ENCODE results near the gene HUWE1.

HUWE1 gene

DNA sequence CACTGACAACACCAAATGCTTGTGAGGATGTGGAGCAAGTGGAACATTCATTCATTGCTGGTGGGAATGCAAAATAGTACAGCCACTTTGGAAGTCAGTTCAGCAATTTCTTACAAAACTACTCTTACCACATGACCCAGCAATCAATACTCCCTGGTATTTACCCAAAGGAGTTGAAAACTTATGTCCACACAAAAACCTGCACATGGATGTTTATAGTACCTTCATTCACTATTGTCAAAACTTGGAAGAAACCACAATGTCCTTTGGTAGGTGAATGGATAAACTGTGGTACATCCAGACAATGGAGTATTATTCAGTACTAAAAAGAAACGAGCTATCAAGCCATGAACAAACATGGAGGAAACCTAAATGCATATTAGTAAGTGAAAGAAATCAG is 27.5 kb downstream of the HUWE1 start:
- TF ChIP-seq SIN3A (IDR thresholded peaks at IDR 0.05; ENCODE audit: borderline replicate concordance, insufficient read depth, low read length) (no peak), REST (IDR thresholded peaks at IDR 0.05; ENCODE audit: insufficient read depth in 1 of 2, low read depth in 2 of 2, low read length in 2 of 2) (no peak), TAF1 (IDR thresholded peaks at IDR 0.05; ENCODE audit: borderline replicate concordance, insufficient read depth, low read length) (no peak), FOXP2 (optimal IDR thresholded peaks at IDR 0.05; ENCODE audit: borderline replicate concordance, extremely low read depth, extremely low read length, insufficient read depth) (no peak), POLR2AphosphoS5 (IDR thresholded peaks at IDR 0.05; ENCODE audit: low read depth, low read length) (no peak)

DNA sequence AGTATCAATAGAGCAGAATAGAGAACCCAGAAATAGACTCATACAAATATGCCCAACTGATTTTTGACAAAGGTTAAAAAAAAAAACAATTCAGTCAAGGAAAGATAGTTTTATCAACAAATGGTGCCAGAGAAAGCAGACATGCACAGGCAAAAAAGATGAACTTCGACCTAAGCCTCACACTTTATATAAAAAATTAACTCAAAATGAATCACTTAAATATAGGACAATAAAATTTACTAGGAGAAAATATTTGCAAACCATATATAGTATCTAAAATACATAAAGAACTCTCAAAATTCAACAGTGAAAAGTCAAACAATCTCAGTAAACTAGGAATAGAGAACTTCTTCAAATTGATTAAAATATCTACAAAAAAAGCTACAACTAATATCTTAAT is 29.7 kb downstream of the HUWE1 start:
- TF ChIP-seq SIN3A (IDR thresholded peaks at IDR 0.05; ENCODE audit: borderline replicate concordance, insufficient read depth, low read length): no peak
- TF ChIP-seq POLR2AphosphoS5 (IDR thresholded peaks at IDR 0.05; ENCODE audit: low read depth, low read length): no peak
- no peak for TF ChIP-seq REST (IDR thresholded peaks at IDR 0.05; ENCODE audit: insufficient read depth in 1 of 2, low read depth in 2 of 2, low read length in 2 of 2)
- no peak for TF ChIP-seq FOXP2 (optimal IDR thresholded peaks at IDR 0.05; ENCODE audit: borderline replicate concordance, extremely low read depth, extremely low read length, insufficient read depth)
- no peak for TF ChIP-seq TAF1 (IDR thresholded peaks at IDR 0.05; ENCODE audit: borderline replicate concordance, insufficient read depth, low read length)

DNA sequence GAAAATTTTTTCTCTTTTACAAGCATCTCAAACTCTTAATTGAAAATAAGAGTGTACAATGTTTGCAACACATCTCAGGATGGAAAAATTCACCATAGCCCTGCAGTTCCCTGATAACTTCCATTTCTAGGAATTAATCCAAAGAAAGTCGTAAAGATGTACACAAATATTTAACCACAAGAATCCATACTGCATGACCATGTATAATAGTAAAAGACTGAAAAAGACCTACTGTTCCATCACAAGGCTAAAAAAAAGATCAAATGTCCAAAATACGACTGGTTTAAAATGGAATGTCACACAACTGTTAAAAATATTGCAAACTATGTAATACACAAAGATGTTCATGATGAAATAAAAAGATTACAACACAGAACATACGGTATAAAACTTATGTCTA is 32.1 kb downstream of the HUWE1 start:
- no peak for TF ChIP-seq FOXP2 (optimal IDR thresholded peaks at IDR 0.05; ENCODE audit: borderline replicate concordance, extremely low read depth, extremely low read length, insufficient read depth)
- no peak for TF ChIP-seq TAF1 (IDR thresholded peaks at IDR 0.05; ENCODE audit: borderline replicate concordance, insufficient read depth, low read length)
- no peak for TF ChIP-seq REST (IDR thresholded peaks at IDR 0.05; ENCODE audit: insufficient read depth in 1 of 2, low read depth in 2 of 2, low read length in 2 of 2)
- no peak for TF ChIP-seq SIN3A (IDR thresholded peaks at IDR 0.05; ENCODE audit: borderline replicate concordance, insufficient read depth, low read length)
- no peak for TF ChIP-seq POLR2AphosphoS5 (IDR thresholded peaks at IDR 0.05; ENCODE audit: low read depth, low read length)

GRCh38 chrX:53644751-53645150 is 41.8 kb downstream of the HUWE1 start:
- no peak for TF ChIP-seq POLR2AphosphoS5 (IDR thresholded peaks at IDR 0.05; ENCODE audit: low read depth, low read length)
- no peak for TF ChIP-seq REST (IDR thresholded peaks at IDR 0.05; ENCODE audit: insufficient read depth in 1 of 2, low read depth in 2 of 2, low read length in 2 of 2)
- no peak for TF ChIP-seq FOXP2 (optimal IDR thresholded peaks at IDR 0.05; ENCODE audit: borderline replicate concordance, extremely low read depth, extremely low read length, insufficient read depth)
- no peak for TF ChIP-seq SIN3A (IDR thresholded peaks at IDR 0.05; ENCODE audit: borderline replicate concordance, insufficient read depth, low read length)
- TF ChIP-seq TAF1 (IDR thresholded peaks at IDR 0.05; ENCODE audit: borderline replicate concordance, insufficient read depth, low read length): no peak

GRCh38 chrX:53642337-53642736 is 44.2 kb downstream of the HUWE1 start:
- TF ChIP-seq TAF1 (IDR thresholded peaks at IDR 0.05; ENCODE audit: borderline replicate concordance, insufficient read depth, low read length): no peak
